ENCODE data around the gene GAA.

The GAA gene

DNA sequence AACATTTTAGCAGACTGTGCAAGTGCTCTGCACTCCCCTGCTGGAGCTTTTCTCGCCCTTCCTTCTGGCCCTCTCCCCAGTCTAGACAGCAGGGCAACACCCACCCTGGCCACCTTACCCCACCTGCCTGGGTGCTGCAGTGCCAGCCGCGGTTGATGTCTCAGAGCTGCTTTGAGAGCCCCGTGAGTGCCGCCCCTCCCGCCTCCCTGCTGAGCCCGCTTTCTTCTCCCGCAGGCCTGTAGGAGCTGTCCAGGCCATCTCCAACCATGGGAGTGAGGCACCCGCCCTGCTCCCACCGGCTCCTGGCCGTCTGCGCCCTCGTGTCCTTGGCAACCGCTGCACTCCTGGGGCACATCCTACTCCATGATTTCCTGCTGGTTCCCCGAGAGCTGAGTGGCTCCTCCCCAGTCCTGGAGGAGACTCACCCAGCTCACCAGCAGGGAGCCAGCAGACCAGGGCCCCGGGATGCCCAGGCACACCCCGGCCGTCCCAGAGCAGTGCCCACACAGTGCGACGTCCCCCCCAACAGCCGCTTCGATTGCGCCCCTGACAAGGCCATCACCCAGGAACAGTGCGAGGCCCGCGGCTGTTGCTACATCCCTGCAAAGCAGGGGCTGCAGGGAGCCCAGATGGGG is 3.1 kb downstream of the GAA start:
- H4K20me1 ChIP-seq (ENCODE audit: low read depth, low read length): no peaks in the 10 kb centered on the region
- H2AFZ ChIP-seq (ENCODE audit: low read depth, low read length, severe bottlenecking): no peak overlapping the region
- H3K9me3 ChIP-seq (ENCODE audit: insufficient read depth, low read length): no peaks in the 10 kb centered on the region
- no peaks in the 10 kb centered on the region for H3F3A ChIP-seq (ENCODE audit: insufficient read depth)
- no peaks in the 10 kb centered on the region for H3K27me3 ChIP-seq (ENCODE audit: low read length)
- H3K79me2 ChIP-seq (ENCODE audit: insufficient read depth, low read length): no peaks in the 10 kb centered on the region
- no peaks in the 10 kb centered on the region for H3K36me3 ChIP-seq (ENCODE audit: low read length)
- no peak overlapping the region for H3K9ac ChIP-seq (ENCODE audit: low read length)
- no peak overlapping the region for H3K4me3 ChIP-seq (ENCODE audit: insufficient read depth, low read length, poor library complexity, severe bottlenecking)
- no peak overlapping the region for H3K4me2 ChIP-seq (ENCODE audit: low read depth, low read length, poor library complexity, severe bottlenecking)
- no peak for TF ChIP-seq EZH2phosphoT487 (conservative IDR thresholded peaks at IDR 0.05; ENCODE audit: low read length)
- TF ChIP-seq, protein P1, sequence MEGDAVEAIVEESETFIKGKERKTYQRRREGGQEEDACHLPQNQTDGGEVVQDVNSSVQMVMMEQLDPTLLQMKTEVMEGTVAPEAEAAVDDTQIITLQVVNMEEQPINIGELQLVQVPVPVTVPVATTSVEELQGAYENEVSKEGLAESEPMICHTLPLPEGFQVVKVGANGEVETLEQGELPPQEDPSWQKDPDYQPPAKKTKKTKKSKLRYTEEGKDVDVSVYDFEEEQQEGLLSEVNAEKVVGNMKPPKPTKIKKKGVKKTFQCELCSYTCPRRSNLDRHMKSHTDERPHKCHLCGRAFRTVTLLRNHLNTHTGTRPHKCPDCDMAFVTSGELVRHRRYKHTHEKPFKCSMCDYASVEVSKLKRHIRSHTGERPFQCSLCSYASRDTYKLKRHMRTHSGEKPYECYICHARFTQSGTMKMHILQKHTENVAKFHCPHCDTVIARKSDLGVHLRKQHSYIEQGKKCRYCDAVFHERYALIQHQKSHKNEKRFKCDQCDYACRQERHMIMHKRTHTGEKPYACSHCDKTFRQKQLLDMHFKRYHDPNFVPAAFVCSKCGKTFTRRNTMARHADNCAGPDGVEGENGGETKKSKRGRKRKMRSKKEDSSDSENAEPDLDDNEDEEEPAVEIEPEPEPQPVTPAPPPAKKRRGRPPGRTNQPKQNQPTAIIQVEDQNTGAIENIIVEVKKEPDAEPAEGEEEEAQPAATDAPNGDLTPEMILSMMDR (IDR thresholded peaks at IDR 0.05; ENCODE audit: insufficient read depth, low read length, poor library complexity, severe bottlenecking): no peak
- H3K27ac ChIP-seq (ENCODE audit: low read depth, low read length): no peak overlapping the region
- no peaks in the 10 kb centered on the region for H3K9me2 ChIP-seq (replicated peaks; ENCODE audit: insufficient read depth, low read length)

DNA sequence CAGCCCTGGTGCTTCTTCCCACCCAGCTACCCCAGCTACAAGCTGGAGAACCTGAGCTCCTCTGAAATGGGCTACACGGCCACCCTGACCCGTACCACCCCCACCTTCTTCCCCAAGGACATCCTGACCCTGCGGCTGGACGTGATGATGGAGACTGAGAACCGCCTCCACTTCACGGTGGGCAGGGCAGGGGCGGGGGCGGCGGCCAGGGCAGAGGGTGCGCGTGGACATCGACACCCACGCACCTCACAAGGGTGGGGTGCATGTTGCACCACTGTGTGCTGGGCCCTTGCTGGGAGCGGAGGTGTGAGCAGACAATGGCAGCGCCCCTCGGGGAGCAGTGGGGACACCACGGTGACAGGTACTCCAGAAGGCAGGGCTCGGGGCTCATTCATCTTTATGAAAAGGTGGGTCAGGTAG is 3.6 kb downstream of the GAA start:
- TF ChIP-seq, protein P1 (IDR thresholded peaks at IDR 0.05; ENCODE audit: insufficient read depth, low read length, poor library complexity, severe bottlenecking): no peak
- TF ChIP-seq EZH2phosphoT487 (conservative IDR thresholded peaks at IDR 0.05; ENCODE audit: low read length): no peak
- Histone ChIP-seq H2AFZ (ENCODE audit: low read depth, low read length, severe bottlenecking) (no peak overlapping the region), H3K4me2 (ENCODE audit: low read depth, low read length, poor library complexity, severe bottlenecking) (no peak overlapping the region), H3K9me2 (replicated peaks; ENCODE audit: insufficient read depth, low read length) (no peaks in the 10 kb centered on the region), H3K27me3 (ENCODE audit: low read length) (no peaks in the 10 kb centered on the region), H4K20me1 (ENCODE audit: low read depth, low read length) (no peaks in the 10 kb centered on the region), H3K9me3 (ENCODE audit: insufficient read depth, low read length) (no peaks in the 10 kb centered on the region), H3K4me3 (ENCODE audit: insufficient read depth, low read length, poor library complexity, severe bottlenecking) (no peak overlapping the region), H3K27ac (ENCODE audit: low read depth, low read length) (no peak overlapping the region), H3K36me3 (ENCODE audit: low read length) (no peaks in the 10 kb centered on the region), H3K9ac (ENCODE audit: low read length) (no peak overlapping the region), H3K79me2 (ENCODE audit: insufficient read depth, low read length) (no peaks in the 10 kb centered on the region), H3F3A (ENCODE audit: insufficient read depth) (no peaks in the 10 kb centered on the region)

GRCh38 chr17:80105762-80106161 is 4.4 kb downstream of the GAA start:
- H2AFZ ChIP-seq (ENCODE audit: low read depth, low read length, severe bottlenecking): no peak overlapping the region

More at GRCh38 chr17:80105762-80106161, 4.4 kb downstream of the GAA start:
- Histone ChIP-seq H3K4me2 (ENCODE audit: low read depth, low read length, poor library complexity, severe bottlenecking) (no peak overlapping the region), H3K9ac (ENCODE audit: low read length) (no peak overlapping the region), H3K9me3 (ENCODE audit: insufficient read depth, low read length) (no peaks in the 10 kb centered on the region), H4K20me1 (ENCODE audit: low read depth, low read length) (no peaks in the 10 kb centered on the region), H3F3A (ENCODE audit: insufficient read depth) (no peaks in the 10 kb centered on the region), H3K27ac (ENCODE audit: low read depth, low read length) (no peak overlapping the region), H3K36me3 (ENCODE audit: low read length) (no peaks in the 10 kb centered on the region), H3K9me2 (replicated peaks; ENCODE audit: insufficient read depth, low read length) (no peaks in the 10 kb centered on the region), H3K4me3 (ENCODE audit: insufficient read depth, low read length, poor library complexity, severe bottlenecking) (no peak overlapping the region), H3K79me2 (ENCODE audit: insufficient read depth, low read length) (no peaks in the 10 kb centered on the region), H3K27me3 (ENCODE audit: low read length) (no peaks in the 10 kb centered on the region)
- TF ChIP-seq EZH2phosphoT487 (conservative IDR thresholded peaks at IDR 0.05; ENCODE audit: low read length): no peak
- TF ChIP-seq, protein P1 (IDR thresholded peaks at IDR 0.05; ENCODE audit: insufficient read depth, low read length, poor library complexity, severe bottlenecking): no peak
